ENCODE data around the gene RSPH4A. TPM values are rescaled to one million over a fixed set of nuclear protein-coding genes. Genes with fewer than 3 reads are reported as not detected.

The RSPH4A gene
- total and polyA plus RNA-seq, 2 of the 4 experiments (the other 2 are of a cell fraction): under 0.01 to 0.19 TPM

GRCh38 chr6:116651916-116652315 is 35.6 kb downstream of the RSPH4A start:
- Histone ChIP-seq H2AK5ac (ENCODE audit: low read depth, low read length) (no peak overlapping the region), H3K4me3 (ENCODE audit: insufficient read depth, low read depth, low read length) (no peak overlapping the region), H2AK9ac (replicated peaks; ENCODE audit: low read depth, low read length, poor library complexity) (no peak overlapping the region), H4K5ac (ENCODE audit: low read depth, low read length) (no peak overlapping the region), H4K8ac (ENCODE audit: low read depth in 2 of 2, low read length in 2 of 2) (no peak overlapping the region), H2AFZ (replicated peaks; ENCODE audit: low read length, poor library complexity) (no peak overlapping the region), H3K4me2 (ENCODE audit: low read depth, low read length) (no peak overlapping the region), H4K91ac (ENCODE audit: insufficient read depth, low read depth, low read length) (no peak overlapping the region), H3K23ac (ENCODE audit: low read depth, low read length) (no peak overlapping the region), H3K18ac (ENCODE audit: low read depth, low read length) (no peak overlapping the region), H3K56ac (ENCODE audit: extremely low read depth, insufficient read depth, low read length) (no peak overlapping the region), H3K9ac (ENCODE audit: low read depth, low read length) (no peak overlapping the region), H3K79me1 (ENCODE audit: low read depth in 1 of 2, low read length in 2 of 2) (no peaks in the 10 kb centered on the region), H2BK20ac (ENCODE audit: low read depth, low read length) (no peak overlapping the region), H3K4me1 (ENCODE audit: control insufficient read depth, insufficient read depth, low read length) (peaks cover 2% of the 10 kb centered on the region), H3K27me3 (ENCODE audit: control insufficient read depth, insufficient read depth, low read length) (no peaks in the 10 kb centered on the region), H3K4ac (ENCODE audit: low read depth, low read length) (no peak overlapping the region), H2BK5ac (ENCODE audit: low read depth, low read length, poor library complexity, severe bottlenecking) (no peak overlapping the region), H3K14ac (replicated peaks; ENCODE audit: low read depth, low read length) (no peak overlapping the region), H4K20me1 (ENCODE audit: insufficient read depth, low read length) (no peaks in the 10 kb centered on the region), H3K36me3 (ENCODE audit: control insufficient read depth, insufficient read depth, low read length) (peaks cover 4% of the 10 kb centered on the region; the same call in 1 of the 2 replicates), H3K27ac (ENCODE audit: insufficient read depth, low read length) (no peak overlapping the region), H3K9me1 (ENCODE audit: insufficient read depth, low read length) (no peaks in the 10 kb centered on the region), H2BK120ac (ENCODE audit: low read depth, low read length) (no peak overlapping the region), H2BK15ac (ENCODE audit: low read depth, low read length) (no peak overlapping the region), H3K9me3 (ENCODE audit: control insufficient read depth, insufficient read depth, low read length) (no peaks in the 10 kb centered on the region)
- 100% methylated on average over 1 of the region's 4 CpGs for WGBS, 2 experiments (ENCODE audit: extremely low coverage in 2 of 2, insufficient read length in 1 of 2)
- TF ChIP-seq MAFK (IDR thresholded peaks at IDR 0.05; ENCODE audit: low read depth, low read length) (no peak), CTCF (conservative IDR thresholded peaks at IDR 0.05; ENCODE audit: low read depth, low read length) (no peak), SMC3 (IDR thresholded peaks at IDR 0.05; ENCODE audit: low read depth, low read length) (no peak), POLR2A (IDR thresholded peaks at IDR 0.05; ENCODE audit: low read depth, low read length) (no peak), RFX5 (IDR thresholded peaks at IDR 0.05; ENCODE audit: low read depth, low read length) (no peak), NFE2L2 (IDR thresholded peaks at IDR 0.05; ENCODE audit: low read depth, low read length) (no peak)
- ChIA-PET CTCF (no interaction called here), POLR2A (ENCODE audit: unreplicated experiment) (no interaction called here)
- DNase-seq (no peak), ATAC-seq (ENCODE audit: low read depth) (no peak)
- BruUV-seq (replicated peaks): no TSS peak
- in situ Hi-C loops (cut with MboI; ENCODE audit: low sequenced_read_pairs): no loop called here
- intact Hi-C loops (cut with micrococcal nuclease): loop anchor here (5.0 kb wide), 1 partner anchor 65 kb away; no protein-coding TSS in a partner anchor
- dilution Hi-C loops (cut with HindIII; ENCODE audit: low sequenced_read_pairs, unreplicated experiment): no loop called here

Data from IMR-90 (cell line).